ENCODE data around the gene SLC9A8. TPM values are rescaled to one million over a fixed set of nuclear protein-coding genes. Genes with fewer than 3 reads are reported as not detected.

The SLC9A8 gene
- total RNA-seq, 1 donor from 2014 or later = 1.6 TPM

GRCh38 chr20:49792006-49792405 is 20.6 kb upstream of the SLC9A8 start:
- TF ChIP-seq, protein P1, sequence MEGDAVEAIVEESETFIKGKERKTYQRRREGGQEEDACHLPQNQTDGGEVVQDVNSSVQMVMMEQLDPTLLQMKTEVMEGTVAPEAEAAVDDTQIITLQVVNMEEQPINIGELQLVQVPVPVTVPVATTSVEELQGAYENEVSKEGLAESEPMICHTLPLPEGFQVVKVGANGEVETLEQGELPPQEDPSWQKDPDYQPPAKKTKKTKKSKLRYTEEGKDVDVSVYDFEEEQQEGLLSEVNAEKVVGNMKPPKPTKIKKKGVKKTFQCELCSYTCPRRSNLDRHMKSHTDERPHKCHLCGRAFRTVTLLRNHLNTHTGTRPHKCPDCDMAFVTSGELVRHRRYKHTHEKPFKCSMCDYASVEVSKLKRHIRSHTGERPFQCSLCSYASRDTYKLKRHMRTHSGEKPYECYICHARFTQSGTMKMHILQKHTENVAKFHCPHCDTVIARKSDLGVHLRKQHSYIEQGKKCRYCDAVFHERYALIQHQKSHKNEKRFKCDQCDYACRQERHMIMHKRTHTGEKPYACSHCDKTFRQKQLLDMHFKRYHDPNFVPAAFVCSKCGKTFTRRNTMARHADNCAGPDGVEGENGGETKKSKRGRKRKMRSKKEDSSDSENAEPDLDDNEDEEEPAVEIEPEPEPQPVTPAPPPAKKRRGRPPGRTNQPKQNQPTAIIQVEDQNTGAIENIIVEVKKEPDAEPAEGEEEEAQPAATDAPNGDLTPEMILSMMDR (IDR thresholded peaks at IDR 0.05; ENCODE audit: insufficient read depth, low read length, severe bottlenecking) = no peak
- FAIRE-seq (no peak), DNase-seq (ENCODE audit: low read depth) (no peak)
- H3K4me3 ChIP-seq (ENCODE audit: low read depth, low read length) = no peak overlapping the region
- H3K36me3 ChIP-seq (ENCODE audit: control insufficient read depth, insufficient read depth, low read length) = no peaks in the 10 kb centered on the region
- no peaks in the 10 kb centered on the region for H3K27me3 ChIP-seq (ENCODE audit: control insufficient read depth, insufficient read depth, low read length)

DNA sequence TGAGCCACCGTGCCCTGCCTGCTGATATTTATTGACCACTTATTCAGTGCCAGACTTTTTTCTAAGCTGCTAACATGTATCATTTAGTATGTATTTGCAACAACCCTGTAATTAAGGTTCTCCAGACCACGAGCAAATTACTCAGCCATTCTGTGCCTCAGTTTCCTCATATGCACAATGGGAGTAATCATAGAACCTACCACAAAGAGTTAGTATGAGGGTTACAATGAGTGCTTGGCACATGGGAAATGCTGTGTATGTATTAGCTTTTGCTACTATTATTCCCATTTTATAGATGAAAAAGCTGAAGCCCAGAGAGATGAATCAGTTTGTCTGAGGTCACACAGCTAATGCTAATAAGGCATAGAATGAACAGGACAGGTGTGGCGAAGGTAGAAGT is 20.0 kb upstream of the SLC9A8 start:
- DNase-seq (ENCODE audit: low read depth) (no peak), FAIRE-seq (no peak)
- TF ChIP-seq, protein P1 (IDR thresholded peaks at IDR 0.05; ENCODE audit: insufficient read depth, low read length, severe bottlenecking) = no peak
- Histone ChIP-seq H3K27me3 (ENCODE audit: control insufficient read depth, insufficient read depth, low read length) (no peaks in the 10 kb centered on the region), H3K36me3 (ENCODE audit: control insufficient read depth, insufficient read depth, low read length) (no peaks in the 10 kb centered on the region), H3K4me3 (ENCODE audit: low read depth, low read length) (no peak overlapping the region)

DNA sequence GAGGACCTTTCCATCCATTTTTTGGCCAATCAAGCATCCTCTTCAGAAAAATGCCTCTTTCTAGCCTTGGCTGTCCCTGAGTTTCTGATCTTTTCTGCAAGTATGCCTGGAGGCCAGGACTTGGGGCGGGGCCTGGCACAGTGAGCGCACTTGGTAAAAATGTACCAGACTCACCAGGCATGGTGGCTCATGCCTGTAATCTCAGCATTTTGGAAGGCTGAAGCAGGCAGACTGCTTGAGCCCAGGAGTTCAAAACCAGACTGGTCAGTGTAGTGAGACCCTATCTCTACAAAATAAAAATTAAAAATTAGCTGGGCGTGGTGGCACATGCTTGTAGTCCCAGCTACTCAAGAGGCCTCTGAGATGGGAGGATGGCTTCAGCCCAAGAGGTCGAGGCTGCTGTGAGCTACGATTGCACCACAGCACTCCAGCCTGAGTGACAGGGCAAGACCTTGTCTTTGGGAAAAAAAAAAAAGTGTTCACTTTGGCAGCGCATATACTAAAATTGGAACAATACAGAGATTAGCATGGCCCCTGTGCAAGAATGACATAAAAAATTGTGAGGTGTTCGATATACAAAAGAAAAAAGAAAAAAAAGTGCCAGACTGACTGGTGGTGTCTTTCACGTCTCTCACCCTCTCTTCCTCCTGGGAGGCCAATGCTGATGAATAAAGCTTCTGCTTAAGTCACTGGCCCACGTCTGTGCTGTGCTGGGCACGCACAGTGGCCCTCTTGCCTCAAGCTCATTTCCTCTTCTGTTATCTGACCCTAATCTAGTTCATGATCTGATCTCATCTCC is 18.1 kb upstream of the SLC9A8 start:
- H3K27me3 ChIP-seq (ENCODE audit: control insufficient read depth, insufficient read depth, low read length) = no peaks in the 10 kb centered on the region
- FAIRE-seq = no peak
- peak; percentile 43 for DNase-seq (ENCODE audit: low read depth)
- H3K4me3 ChIP-seq (ENCODE audit: low read depth, low read length) = no peak overlapping the region
- TF ChIP-seq, protein P1 (IDR thresholded peaks at IDR 0.05; ENCODE audit: insufficient read depth, low read length, severe bottlenecking) = no peak
- H3K36me3 ChIP-seq (ENCODE audit: control insufficient read depth, insufficient read depth, low read length) = no peaks in the 10 kb centered on the region

DNA sequence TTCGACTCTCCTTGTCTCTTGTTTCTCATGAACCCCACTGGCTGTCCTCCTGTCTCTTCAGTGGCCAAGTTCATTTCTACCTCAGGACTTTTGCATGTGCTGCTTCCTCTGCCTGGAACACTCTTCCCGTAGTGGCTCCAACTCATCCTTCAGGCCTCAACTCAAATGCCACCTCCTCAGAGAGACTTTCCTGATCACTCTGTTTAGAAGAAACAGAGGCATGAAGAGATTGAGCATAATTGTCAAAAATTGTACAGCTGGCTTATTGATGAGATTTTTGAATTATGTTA is 17.5 kb upstream of the SLC9A8 start:
- H3K4me3 ChIP-seq (ENCODE audit: low read depth, low read length) = no peak overlapping the region
- no peaks in the 10 kb centered on the region for H3K27me3 ChIP-seq (ENCODE audit: control insufficient read depth, insufficient read depth, low read length)
- H3K36me3 ChIP-seq (ENCODE audit: control insufficient read depth, insufficient read depth, low read length) = no peaks in the 10 kb centered on the region
- FAIRE-seq (no peak), DNase-seq (ENCODE audit: low read depth) (no peak)
- TF ChIP-seq, protein P1 (IDR thresholded peaks at IDR 0.05; ENCODE audit: insufficient read depth, low read length, severe bottlenecking) = no peak

DNA sequence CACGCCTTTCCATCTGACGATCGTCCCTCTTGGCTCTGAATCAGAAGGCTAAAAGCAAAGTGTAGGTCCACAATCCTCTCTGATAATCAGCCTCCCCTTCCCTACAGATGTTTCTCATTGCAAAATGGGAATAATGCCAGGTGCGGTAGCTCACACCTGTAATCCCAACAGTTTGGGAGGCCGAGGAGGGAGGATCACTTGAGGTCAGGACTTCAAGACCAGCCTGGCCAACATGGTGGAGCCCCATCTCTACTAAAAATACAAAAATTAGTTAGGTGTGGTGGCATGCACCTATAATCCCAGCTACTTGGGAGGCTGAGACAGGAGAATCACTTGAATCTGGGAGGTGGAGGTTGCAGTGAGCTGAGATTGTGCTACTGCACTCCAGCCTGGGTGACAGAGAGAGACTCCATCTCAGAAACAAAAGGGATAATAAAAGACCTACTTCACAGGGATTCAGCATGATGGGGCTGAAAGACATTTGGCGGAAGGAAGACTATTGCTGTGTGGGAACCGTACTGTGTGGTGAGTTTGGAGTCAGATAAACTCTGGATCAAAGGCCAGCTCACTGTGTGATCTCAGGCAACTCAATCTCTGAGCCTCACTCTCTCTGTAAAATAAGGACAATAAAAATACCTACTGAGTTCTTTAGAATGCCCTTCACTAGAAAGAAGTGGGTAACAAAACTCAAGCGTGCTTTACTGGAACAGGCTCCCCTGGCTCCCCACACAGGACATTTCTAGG is 15.9 kb upstream of the SLC9A8 start:
- no peaks in the 10 kb centered on the region for H3K27me3 ChIP-seq (ENCODE audit: control insufficient read depth, insufficient read depth, low read length)
- FAIRE-seq (no peak), DNase-seq (ENCODE audit: low read depth) (no peak)
- TF ChIP-seq, protein P1 (IDR thresholded peaks at IDR 0.05; ENCODE audit: insufficient read depth, low read length, severe bottlenecking) = no peak
- H3K36me3 ChIP-seq (ENCODE audit: control insufficient read depth, insufficient read depth, low read length) = no peaks in the 10 kb centered on the region
- H3K4me3 ChIP-seq (ENCODE audit: low read depth, low read length) = no peak overlapping the region
